Activated naive CD8-positive, alpha-beta T cell treated with anti-CD3 and anti-CD28 coated beads for 36 hours (primary cell): ENCODE data around the gene HOXB7. TPM values are rescaled to one million over a fixed set of nuclear protein-coding genes. Genes with fewer than 3 reads are reported as not detected.

Experiments
- DNase-seq: peaks from one replicate; pipeline ENCODE4 v3.0.0; 2021
- H3K27ac Mint-ChIP-seq: one replicate; pipeline ENCODE4 v1.8.0; 2022; ENCODE audit warnings: mild to moderate bottlenecking, moderate library complexity, mixed read lengths
- H3K27me3 Mint-ChIP-seq: one replicate; pipeline ENCODE4 v1.8.0; 2022; ENCODE audit warnings: mild to moderate bottlenecking, mixed read lengths
- H3K36me3 Mint-ChIP-seq: one replicate; pipeline ENCODE4 v1.8.0; 2021; ENCODE audit warnings: mild to moderate bottlenecking, mixed read lengths
- H3K4me1 Mint-ChIP-seq: one replicate; pipeline ENCODE4 v1.8.0; 2021; ENCODE audit warnings: mixed read lengths
- H3K4me3 Mint-ChIP-seq: one replicate; pipeline ENCODE4 v1.8.0; 2022; ENCODE audit warnings: mild to moderate bottlenecking, moderate library complexity, mixed read lengths
- H3K9me3 Mint-ChIP-seq: one replicate; pipeline ENCODE4 v1.8.0; 2022; ENCODE audit warnings: mixed read lengths
- total RNA-seq, 2 experiments: library from RNA; stranded (reverse); gene quantifications; one replicate each; pipeline ENCODE4 v1.2.3, GENCODE V29; 2021

HOXB7 gene
- 1 to 10 TPM in 1 of 2 experiments, under 1 TPM in 1; 0.62 to 1.4 TPM for total RNA-seq

GRCh38 chr17:48610282-48611211 lies at the start of gene HOXB7:
Gene HOXB7 (minus strand): TSS chr17:48611017. CDS start chr17:48610918, 99 bp downstream.
- Mint-ChIP-seq H3K9me3 (no peaks in the 10 kb centered on the region), H3K4me1 (peaks cover 36% of the 10 kb centered on the region), H3K4me3 (peak within 1 kb of the TSS; percentile 89), H3K27ac (peak within 1 kb of the TSS; percentile 38), H3K36me3 (no peaks in the 10 kb centered on the region), H3K27me3 (peaks cover 91% of the 10 kb centered on the region)
- peak; percentile 70 for DNase-seq

GRCh38 chr17:48655913-48656312 lies 45.1 kb upstream of the HOXB7 start:
- Mint-ChIP-seq H3K4me1 (no peaks in the 10 kb centered on the region), H3K27ac (no peak overlapping the region), H3K9me3 (no peaks in the 10 kb centered on the region)

DNA sequence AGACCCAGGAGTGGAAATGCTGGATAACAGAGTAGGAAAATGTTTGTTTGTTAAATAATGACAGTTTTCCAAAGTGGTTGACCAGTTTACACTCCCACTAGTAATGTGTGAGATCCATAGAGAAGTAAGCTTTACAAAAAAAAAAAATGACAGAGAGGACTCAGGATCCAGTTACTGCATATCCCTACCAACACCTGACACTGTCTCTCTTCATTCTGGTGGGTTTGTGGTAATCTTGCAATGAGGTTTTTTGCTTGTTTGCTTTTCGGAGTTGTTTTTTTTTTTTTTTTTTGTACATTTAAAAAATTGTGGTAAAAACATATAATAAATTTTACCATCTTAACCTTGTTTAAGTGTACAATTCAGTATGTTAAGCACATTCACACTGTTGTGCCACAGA lies 38.9 kb upstream of the HOXB7 start:
- peaks cover 12% of the 10 kb centered on the region for H3K4me1 Mint-ChIP-seq
- no peak overlapping the region for H3K4me3 Mint-ChIP-seq
- peaks cover 61% of the 10 kb centered on the region for H3K27me3 Mint-ChIP-seq
- no peak overlapping the region for H3K27ac Mint-ChIP-seq
- H3K9me3 Mint-ChIP-seq, result no peaks in the 10 kb centered on the region
- H3K36me3 Mint-ChIP-seq, result no peaks in the 10 kb centered on the region
- DNase-seq, result no peak

More at GRCh38 chr17:48655913-48656312, 45.1 kb upstream of the HOXB7 start:
- peaks cover 12% of the 10 kb centered on the region for H3K27me3 Mint-ChIP-seq
- no peak for DNase-seq
- no peak overlapping the region for H3K4me3 Mint-ChIP-seq
- H3K36me3 Mint-ChIP-seq, result no peaks in the 10 kb centered on the region

- H3K27ac Mint-ChIP-seq, result no peak overlapping the region
- H3K27me3 Mint-ChIP-seq, result peaks cover 75% of the 10 kb centered on the region
- DNase-seq, result no peak
- no peaks in the 10 kb centered on the region for H3K36me3 Mint-ChIP-seq
- peaks cover 12% of the 10 kb centered on the region for H3K4me1 Mint-ChIP-seq
- H3K4me3 Mint-ChIP-seq, result no peak overlapping the region
- H3K9me3 Mint-ChIP-seq, result no peaks in the 10 kb centered on the region
Measured at GRCh38 chr17:48647963-48648245, 37.1 kb upstream of the HOXB7 start.

GRCh38 chr17:48647103-48647962 lies 36.5 kb upstream of the HOXB7 start:
- H3K27ac Mint-ChIP-seq, result no peak overlapping the region
- peaks cover 78% of the 10 kb centered on the region for H3K27me3 Mint-ChIP-seq

DNA sequence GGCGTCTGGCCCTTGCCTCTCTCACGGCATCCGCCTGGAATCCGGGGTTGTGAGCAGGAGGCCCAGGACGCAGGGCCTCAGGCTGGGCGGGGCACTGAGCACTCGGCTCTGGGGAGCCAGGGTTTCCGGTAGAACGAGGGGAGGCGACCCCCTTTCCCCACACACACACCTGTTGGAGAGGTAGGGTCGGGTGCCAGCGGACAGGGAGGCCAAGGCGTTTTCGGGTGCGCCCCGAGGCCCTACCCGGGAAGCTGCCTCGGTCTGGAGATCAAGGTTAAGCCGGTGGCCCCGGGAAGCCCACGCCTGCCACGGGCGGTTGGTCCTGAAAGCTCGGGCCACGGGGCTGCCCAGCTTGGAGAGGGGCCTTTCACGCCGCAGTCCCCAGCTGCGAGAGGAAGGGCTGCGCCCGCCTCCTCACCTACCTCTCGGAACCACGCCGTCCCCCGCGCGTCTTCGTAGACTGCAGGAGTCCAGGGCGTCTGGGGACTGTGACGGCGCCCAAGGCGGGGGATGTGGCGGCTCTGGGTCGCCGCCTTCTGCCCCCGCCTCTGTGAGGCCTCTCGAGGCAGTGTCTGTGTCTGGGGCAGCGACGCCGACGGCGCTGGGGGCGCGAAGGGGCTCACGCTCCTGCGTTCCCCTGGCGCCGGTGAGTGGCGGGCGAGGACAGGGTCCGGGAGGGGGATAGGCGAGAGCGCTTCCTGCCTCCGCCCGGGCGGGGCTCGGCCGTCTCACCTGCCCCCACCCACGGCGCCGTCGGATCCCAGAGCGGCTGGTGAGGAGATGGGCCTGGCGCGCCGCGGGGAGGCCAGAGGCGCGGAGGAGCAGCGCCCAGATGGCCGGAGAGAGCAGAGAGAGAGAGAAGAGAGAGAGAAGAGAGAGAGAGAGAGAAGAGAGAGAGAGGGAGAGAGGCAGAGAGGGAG lies 35.6 kb upstream of the HOXB7 start:
- Mint-ChIP-seq H3K9me3 (no peaks in the 10 kb centered on the region), H3K27me3 (peaks cover 82% of the 10 kb centered on the region), H3K27ac (no peak overlapping the region), H3K4me1 (peaks cover 16% of the 10 kb centered on the region), H3K36me3 (no peaks in the 10 kb centered on the region), H3K4me3 (peak overlapping the region; percentile 72)
- peak; percentile 42 for DNase-seq

More at GRCh38 chr17:48647103-48647962, 36.5 kb upstream of the HOXB7 start:
- no peaks in the 10 kb centered on the region for H3K36me3 Mint-ChIP-seq
- H3K9me3 Mint-ChIP-seq, result no peaks in the 10 kb centered on the region
- H3K4me3 Mint-ChIP-seq, result peak overlapping the region; percentile 72
- no peak for DNase-seq
- H3K4me1 Mint-ChIP-seq, result peaks cover 12% of the 10 kb centered on the region

DNA sequence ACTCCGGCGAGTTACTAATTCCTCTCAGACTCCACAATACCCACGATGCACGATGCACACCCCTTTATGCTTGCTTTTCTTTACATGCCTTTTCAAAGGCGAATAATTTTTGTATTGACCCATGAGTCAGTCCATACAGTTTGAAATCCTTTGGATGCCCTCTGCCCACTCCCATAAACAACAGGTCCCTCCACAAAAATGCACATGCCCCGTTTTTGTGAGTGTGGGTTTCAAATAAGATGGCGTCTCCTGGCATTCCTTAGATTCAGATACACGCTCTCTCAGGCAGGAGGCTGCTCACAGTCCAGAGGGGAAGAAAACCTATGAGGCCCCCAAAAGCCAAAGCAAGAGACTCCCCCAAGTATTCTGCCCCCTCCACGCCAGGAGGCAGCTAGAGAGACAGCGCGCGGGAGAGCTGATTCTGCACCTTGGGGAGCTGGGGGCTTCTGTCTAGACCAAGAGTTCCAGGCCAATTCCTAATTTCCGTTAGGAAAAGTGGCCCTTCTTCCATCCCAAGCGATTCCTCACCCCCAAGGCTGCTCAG lies 34.9 kb upstream of the HOXB7 start:
- DNase-seq, result no peak
- Mint-ChIP-seq H3K4me1 (peaks cover 16% of the 10 kb centered on the region), H3K36me3 (no peaks in the 10 kb centered on the region), H3K27me3 (peaks cover 89% of the 10 kb centered on the region), H3K27ac (no peak overlapping the region), H3K9me3 (no peaks in the 10 kb centered on the region), H3K4me3 (peak overlapping the region; percentile 66)

DNA sequence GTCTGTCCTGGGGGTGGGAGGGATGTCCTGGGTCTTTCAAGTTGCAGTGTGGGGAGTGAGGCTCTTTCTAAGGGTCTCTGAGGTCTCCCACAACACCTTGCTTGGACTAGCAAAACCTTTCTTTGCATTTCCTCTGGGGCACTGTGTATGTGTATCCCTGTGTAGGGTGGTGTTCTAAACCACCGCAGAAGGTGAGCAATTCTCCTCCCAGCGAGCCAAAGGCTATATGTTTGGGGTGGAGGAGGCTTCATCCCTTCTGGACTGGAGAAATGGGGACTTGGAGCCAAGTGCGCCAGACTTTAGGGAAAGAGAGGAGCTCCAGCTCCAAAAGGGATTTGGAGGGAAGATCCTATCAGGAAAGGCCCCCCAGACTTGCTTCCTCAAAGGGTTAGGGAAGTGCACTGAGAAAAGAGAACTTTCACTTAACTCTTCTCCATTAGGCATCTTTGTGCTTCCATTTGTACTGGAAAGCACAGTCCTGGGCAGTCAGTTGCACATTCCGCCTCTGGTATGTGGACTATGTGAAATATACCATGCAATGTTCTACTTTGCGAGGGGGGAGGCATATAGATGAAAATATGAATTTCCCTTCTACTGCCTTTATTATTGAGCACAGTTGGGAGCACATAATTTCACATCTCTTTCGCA lies 34.2 kb upstream of the HOXB7 start:
- Mint-ChIP-seq H3K4me1 (peaks cover 16% of the 10 kb centered on the region), H3K27me3 (peaks cover 93% of the 10 kb centered on the region), H3K4me3 (no peak overlapping the region), H3K36me3 (no peaks in the 10 kb centered on the region), H3K9me3 (no peaks in the 10 kb centered on the region), H3K27ac (no peak overlapping the region)
- DNase-seq, result no peak

DNA sequence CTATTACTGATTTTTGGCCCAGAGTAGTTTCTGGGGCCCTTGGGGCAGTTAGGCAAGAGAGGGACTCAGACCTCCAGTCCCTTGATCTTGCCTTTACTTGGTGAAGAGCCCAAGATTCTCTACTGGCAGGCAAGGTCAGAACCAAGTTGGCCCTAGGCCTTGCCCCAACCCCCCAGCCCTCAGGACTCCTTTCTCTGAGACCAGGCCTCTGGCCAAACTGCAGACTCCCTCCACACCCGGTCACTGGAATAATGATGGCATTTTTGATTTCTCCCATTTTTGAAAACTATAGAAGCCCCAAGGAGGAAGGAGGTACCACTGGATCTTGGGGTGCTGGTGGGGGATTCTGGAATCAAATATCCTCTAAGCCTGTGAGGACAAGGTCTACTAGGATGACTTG lies 33.3 kb upstream of the HOXB7 start:
- Mint-ChIP-seq H3K27ac (no peak overlapping the region), H3K36me3 (no peaks in the 10 kb centered on the region), H3K4me3 (no peak overlapping the region), H3K27me3 (peaks cover 96% of the 10 kb centered on the region), H3K9me3 (no peaks in the 10 kb centered on the region), H3K4me1 (peaks cover 16% of the 10 kb centered on the region)
- no peak for DNase-seq

GRCh38 chr17:48643697-48644012 lies 32.8 kb upstream of the HOXB7 start:
- no peak for DNase-seq
- Mint-ChIP-seq H3K27ac (no peak overlapping the region), H3K36me3 (no peaks in the 10 kb centered on the region), H3K4me3 (no peak overlapping the region), H3K4me1 (peaks cover 16% of the 10 kb centered on the region), H3K9me3 (no peaks in the 10 kb centered on the region), H3K27me3 (peaks cover 96% of the 10 kb centered on the region)

GRCh38 chr17:48642843-48643696 lies 32.3 kb upstream of the HOXB7 start:
- Mint-ChIP-seq H3K27ac (no peak overlapping the region), H3K4me1 (peaks cover 16% of the 10 kb centered on the region), H3K27me3 (peaks cover 96% of the 10 kb centered on the region), H3K36me3 (no peaks in the 10 kb centered on the region), H3K4me3 (no peak overlapping the region), H3K9me3 (no peaks in the 10 kb centered on the region)
- no peak for DNase-seq

GRCh38 chr17:48642059-48642842 lies 31.4 kb upstream of the HOXB7 start:
- Mint-ChIP-seq H3K4me3 (no peak overlapping the region), H3K9me3 (no peaks in the 10 kb centered on the region), H3K36me3 (no peaks in the 10 kb centered on the region), H3K27me3 (peaks cover 97% of the 10 kb centered on the region), H3K27ac (no peak overlapping the region), H3K4me1 (peaks cover 12% of the 10 kb centered on the region)
- DNase-seq, result no peak
